Pons (tissue), 1 donor: ENCODE measurements around the gene SLC34A3.
A peak's percentile ranks its signal among the peaks of the same experiment; 100 is the strongest.

Experiments used
- DNase-seq: peaks from one replicate; pipeline ENCODE4 v3.0.0-alpha.2; 2016; ENCODE audit warnings: low spot score

SLC34A3 gene

GRCh38 chr9:137217276-137218211, 13.2 kb upstream of the SLC34A3 start:
- no peak for DNase-seq

GRCh38 chr9:137218212-137218753, 12.4 kb upstream of the SLC34A3 start:
- no peak for DNase-seq

- no peak for DNase-seq
Observed at GRCh38 chr9:137218754-137219271, 11.9 kb upstream of the SLC34A3 start.

GRCh38 chr9:137219757-137220316, 10.9 kb upstream of the SLC34A3 start:
- no peak for DNase-seq

GRCh38 chr9:137220317-137221094, 10.2 kb upstream of the SLC34A3 start:
- no peak for DNase-seq

- DNase-seq, result no peak
Observed at GRCh38 chr9:137221095-137221505, 9.6 kb upstream of the SLC34A3 start.

- DNase-seq, result no peak
Observed at GRCh38 chr9:137221506-137222111, 9.1 kb upstream of the SLC34A3 start.

GRCh38 chr9:137222190-137223077, 8.3 kb upstream of the SLC34A3 start, which contains the start of gene RNF208:
Gene RNF208 (minus strand): TSS chr9:137222240. CDS start chr9:137221212, 1,028 bp downstream.
- no peak for DNase-seq

- DNase-seq, result peak; percentile 97
Observed at GRCh38 chr9:137223078-137223970, 7.4 kb upstream of the SLC34A3 start.

GRCh38 chr9:137224830-137225694, 5.6 kb upstream of the SLC34A3 start, which contains the start of gene CYSRT1:
Gene CYSRT1 (plus strand): TSS chr9:137225174. CDS start chr9:137225622, 448 bp downstream.
- no peak for DNase-seq

GRCh38 chr9:137225699-137226331, 4.9 kb upstream of the SLC34A3 start:
- DNase-seq, result no peak

- DNase-seq, result no peak
Observed at GRCh38 chr9:137226338-137227053, 4.2 kb upstream of the SLC34A3 start.

GRCh38 chr9:137227054-137227852, 3.4 kb upstream of the SLC34A3 start, which contains the start of gene RNF224:
Gene RNF224 (plus strand): TSS chr9:137227502. CDS start chr9:137228336, 834 bp downstream.
- DNase-seq, result peak; percentile 52

GRCh38 chr9:137227853-137228505, 2.7 kb upstream of the SLC34A3 start:
- no peak for DNase-seq

GRCh38 chr9:137228506-137228967, 2.2 kb upstream of the SLC34A3 start:
- DNase-seq, result no peak
